Keratinocyte (primary cell): ENCODE results near the gene CENPS. TPM values are rescaled to one million over a fixed set of nuclear protein-coding genes. Genes with fewer than 3 reads are reported as not detected.
A peak's percentile ranks its signal among the peaks of the same experiment; 100 is the strongest.

ENCODE experiments used
- DNase-seq: peaks from one replicate; pipeline ENCODE4 v3.0.0-alpha.2; 2011; ENCODE audit warnings: low read depth, missing footprints, low spot score
- FAIRE-seq: peaks from 2 replicates; lab custom pipeline; 2011; peaks lifted over from hg19 to GRCh38; lab: Jason Lieb, UNC
- H2AFZ ChIP-seq: 2 replicates; pipeline ENCODE4 v1.6.0; 2012; ENCODE audit warnings: low read length, control low read depth, inconsistent platforms; ENCODE audit not compliant: control insufficient read depth
- H3K27ac ChIP-seq: 2 replicates; pipeline ENCODE4 v1.5.1; 2011; ENCODE audit warnings: low read length; ENCODE audit not compliant: control insufficient read depth, insufficient read depth
- H3K27me3 ChIP-seq: 3 replicates; pipeline ENCODE4 v1.6.0; 2011; ENCODE audit warnings: low read length; ENCODE audit not compliant: control insufficient read depth, insufficient read depth; ENCODE audit errors: extremely low read depth
- H3K36me3 ChIP-seq, 2 experiments: 2 replicates in 1 of 2; 3 replicates in 1 of 2; pipeline ENCODE4 v1.5.1; 2011; ENCODE audit warnings: low read length in 2 of 2, mild to moderate bottlenecking in 1 of 2; ENCODE audit not compliant: control insufficient read depth in 2 of 2, insufficient read depth in 2 of 2; ENCODE audit errors: extremely low read depth in 1 of 2
- H3K4me1 ChIP-seq: 3 replicates; pipeline ENCODE4 v1.5.1; 2011; ENCODE audit warnings: low read length; ENCODE audit not compliant: control insufficient read depth, insufficient read depth; ENCODE audit errors: extremely low read depth
- H3K4me2 ChIP-seq: 3 replicates; pipeline ENCODE4 v1.6.0; 2011; ENCODE audit warnings: low read depth, low read length; ENCODE audit not compliant: control insufficient read depth, insufficient read depth; ENCODE audit errors: extremely low read depth
- H3K4me3 ChIP-seq, 3 experiments: fragments of 200-600 bp in 1 of 3; sonication (generic) in 1 of 3; 2 replicates in 2 of 3; 3 replicates in 1 of 3; pipeline ENCODE4 v1.5.1; 2011 to 2016; ENCODE audit warnings: low read length in 3 of 3, mild to moderate bottlenecking in 3 of 3, control low read depth in 2 of 3, inconsistent platforms in 1 of 3, low read depth in 1 of 3, mixed read lengths in 1 of 3, mixed run types in 1 of 3, moderate library complexity in 1 of 3; ENCODE audit not compliant: control insufficient read depth in 2 of 3, insufficient read depth in 2 of 3; ENCODE audit errors: extremely low read depth in 1 of 3
- H3K79me2 ChIP-seq: 2 replicates; pipeline ENCODE4 v1.6.0; 2012; ENCODE audit warnings: low read length; ENCODE audit not compliant: control insufficient read depth, insufficient read depth
- H3K9ac ChIP-seq: 3 replicates; pipeline ENCODE4 v1.6.0; 2011; ENCODE audit warnings: low read length; ENCODE audit not compliant: control insufficient read depth, insufficient read depth; ENCODE audit errors: extremely low read depth
- H3K9me1 ChIP-seq: 3 replicates; pipeline ENCODE4 v1.6.0; 2011; ENCODE audit warnings: low read length; ENCODE audit not compliant: control insufficient read depth, insufficient read depth; ENCODE audit errors: extremely low read depth
- H3K9me3 ChIP-seq: 2 replicates; pipeline ENCODE4 v1.5.1; 2012; ENCODE audit warnings: low read depth, low read length; ENCODE audit not compliant: control insufficient read depth
- H4K20me1 ChIP-seq: 3 replicates; pipeline ENCODE4 v1.6.0; 2011; ENCODE audit warnings: low read length; ENCODE audit not compliant: control insufficient read depth, insufficient read depth; ENCODE audit errors: extremely low read depth
- EZH2 ChIP-seq: IDR thresholded peaks from one replicate; pipeline ENCODE4 v1.6.1; 2012; ENCODE audit warnings: inconsistent platforms, mild to moderate bottlenecking, low read length, moderate library complexity
- dilution Hi-C: fragments of 300-500 bp; cut with MboI; formaldehyde crosslinking; loops from one replicate; pipeline ENCODE4 v1.7.0; 2020; ENCODE audit warnings: low sequenced_read_pairs; ENCODE audit not compliant: extremely low pct_ligation_motif_present
- polyA plus RNA-seq, 5 experiments: library from polyadenylated mRNA; depleted of rRNA in 3 of 5; stranded (reverse) in 3 of 5; stranded (forward) in 1 of 5; unstranded in 1 of 5; fragments of >200 nt; gene quantifications; 1 replicate in 1 of 5; 2 replicates in 3 of 5; 3 replicates in 1 of 5; pipeline versions ENCODE4 v1.2.1 to v1.2.3, GENCODE V29; 2011 to 2012; ENCODE audit warnings: missing spikeins in 2 of 5, low read depth in 1 of 5, low replicate concordance in 1 of 5
- TF ChIP-seq, protein P1 (sequence below), 3 experiments: IDR thresholded peaks in 1 of 3; conservative IDR thresholded peaks in 1 of 3; optimal IDR thresholded peaks in 1 of 3; 2 replicates in 2 of 3; 3 replicates in 1 of 3; pipeline versions ENCODE3 to v1.5.1; 2011; ENCODE audit warnings: low read length in 3 of 3, mild to moderate bottlenecking in 3 of 3, moderate library complexity in 2 of 3, control low read depth in 1 of 3, inconsistent platforms in 1 of 3; ENCODE audit not compliant: insufficient read depth in 2 of 3; ENCODE audit errors: extremely low read depth in 1 of 3

Gene CENPS
- polyA plus RNA-seq, 1 donor (not counting 4 experiments of a cell fraction or from before 2014, with no cell fraction given): 10.3 TPM

DNA sequence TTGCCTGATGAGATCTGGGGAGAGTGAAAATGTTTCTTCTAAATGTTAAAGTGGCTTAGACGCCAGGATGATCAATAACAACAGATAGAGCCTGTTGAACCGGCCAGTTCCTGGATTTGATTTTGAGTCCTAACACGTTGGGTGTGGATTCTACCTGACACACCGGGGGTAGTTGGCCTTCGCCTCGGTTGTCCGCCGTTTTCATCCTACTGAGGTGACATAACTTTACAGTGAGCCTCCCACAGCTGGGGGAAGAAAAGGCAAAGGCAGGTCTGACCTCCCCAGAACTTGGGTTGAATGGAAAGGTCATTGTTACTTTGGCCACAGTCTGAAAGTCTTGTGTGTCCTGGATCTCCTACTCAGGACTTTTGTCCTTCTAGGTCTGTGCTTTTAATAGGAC, 30.2 kb upstream of the CENPS start:
- no peaks in the 10 kb centered on the region for H3K9me1 ChIP-seq
- peak overlapping the region; percentile 74 for H2AFZ ChIP-seq
- peak overlapping the region; percentile 86 for H3K9ac ChIP-seq
- H3K9me3 ChIP-seq: no peaks in the 10 kb centered on the region
- peak overlapping the region; percentile 88 for H3K4me2 ChIP-seq
- dilution Hi-C loops: no loop called here
- DNase-seq: no peak
- H3K4me1 ChIP-seq: peaks cover 7% of the 10 kb centered on the region
- no peak for FAIRE-seq
- peak overlapping the region; percentile 77 to 92 (median 89) for H3K4me3 ChIP-seq
- H4K20me1 ChIP-seq: no peaks in the 10 kb centered on the region
- H3K27me3 ChIP-seq: no peaks in the 10 kb centered on the region
- no peak for TF ChIP-seq EZH2
- TF ChIP-seq, protein P1, sequence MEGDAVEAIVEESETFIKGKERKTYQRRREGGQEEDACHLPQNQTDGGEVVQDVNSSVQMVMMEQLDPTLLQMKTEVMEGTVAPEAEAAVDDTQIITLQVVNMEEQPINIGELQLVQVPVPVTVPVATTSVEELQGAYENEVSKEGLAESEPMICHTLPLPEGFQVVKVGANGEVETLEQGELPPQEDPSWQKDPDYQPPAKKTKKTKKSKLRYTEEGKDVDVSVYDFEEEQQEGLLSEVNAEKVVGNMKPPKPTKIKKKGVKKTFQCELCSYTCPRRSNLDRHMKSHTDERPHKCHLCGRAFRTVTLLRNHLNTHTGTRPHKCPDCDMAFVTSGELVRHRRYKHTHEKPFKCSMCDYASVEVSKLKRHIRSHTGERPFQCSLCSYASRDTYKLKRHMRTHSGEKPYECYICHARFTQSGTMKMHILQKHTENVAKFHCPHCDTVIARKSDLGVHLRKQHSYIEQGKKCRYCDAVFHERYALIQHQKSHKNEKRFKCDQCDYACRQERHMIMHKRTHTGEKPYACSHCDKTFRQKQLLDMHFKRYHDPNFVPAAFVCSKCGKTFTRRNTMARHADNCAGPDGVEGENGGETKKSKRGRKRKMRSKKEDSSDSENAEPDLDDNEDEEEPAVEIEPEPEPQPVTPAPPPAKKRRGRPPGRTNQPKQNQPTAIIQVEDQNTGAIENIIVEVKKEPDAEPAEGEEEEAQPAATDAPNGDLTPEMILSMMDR (optimal IDR thresholded peaks at IDR 0.05 in 1 of 3, IDR thresholded peaks at IDR 0.05 in 1 of 3, conservative IDR thresholded peaks at IDR 0.05 in 1 of 3; ENCODE audit: extremely low read depth in 1 of 3, insufficient read depth in 2 of 3, low read length in 3 of 3): no peak
- H3K79me2 ChIP-seq: peaks cover 23% of the 10 kb centered on the region
- H3K36me3 ChIP-seq: peaks cover 7 to 23% of the 10 kb centered on the region in 2 experiments
- peak overlapping the region; percentile 81 for H3K27ac ChIP-seq

DNA sequence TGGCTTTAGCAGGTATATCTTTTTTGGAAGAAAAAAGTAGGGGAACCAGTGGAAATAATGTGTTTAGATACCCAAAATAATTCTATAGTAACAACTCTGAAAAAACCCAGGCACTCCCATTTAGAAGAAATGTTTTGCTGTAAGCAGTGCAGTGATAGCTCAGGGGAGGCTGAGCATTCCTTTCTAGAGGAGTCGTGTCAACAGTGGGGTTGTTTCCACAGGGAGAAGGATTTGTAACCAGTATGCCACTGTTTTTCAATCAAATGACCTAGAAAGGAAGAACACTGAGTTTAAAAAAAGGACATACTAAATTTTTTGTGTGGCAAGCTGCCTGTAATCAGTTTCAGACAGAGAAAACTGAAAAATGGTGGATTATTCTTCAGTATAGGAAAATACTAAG, 29.0 kb upstream of the CENPS start:
- H3K36me3 ChIP-seq: peaks cover 7 to 23% of the 10 kb centered on the region in 2 experiments
- DNase-seq (no peak), FAIRE-seq (no peak)
- H2AFZ ChIP-seq: no peak overlapping the region
- H4K20me1 ChIP-seq: no peaks in the 10 kb centered on the region
- peaks cover 23% of the 10 kb centered on the region for H3K79me2 ChIP-seq
- dilution Hi-C loops: no loop called here
- no peak for TF ChIP-seq EZH2
- TF ChIP-seq, protein P1 (optimal IDR thresholded peaks at IDR 0.05 in 1 of 3, IDR thresholded peaks at IDR 0.05 in 1 of 3, conservative IDR thresholded peaks at IDR 0.05 in 1 of 3; ENCODE audit: extremely low read depth in 1 of 3, insufficient read depth in 2 of 3, low read length in 3 of 3): no peak
- H3K9me3 ChIP-seq: no peaks in the 10 kb centered on the region
- no peaks in the 10 kb centered on the region for H3K9me1 ChIP-seq
- H3K4me1 ChIP-seq: peaks cover 7% of the 10 kb centered on the region
- H3K27me3 ChIP-seq: no peaks in the 10 kb centered on the region
- H3K9ac ChIP-seq: no peak overlapping the region
- no peak overlapping the region for H3K27ac ChIP-seq
- H3K4me3 ChIP-seq: no peak overlapping the region
- no peak overlapping the region for H3K4me2 ChIP-seq
